ENCODE data around the gene ZDHHC9.

The ZDHHC9 gene

DNA sequence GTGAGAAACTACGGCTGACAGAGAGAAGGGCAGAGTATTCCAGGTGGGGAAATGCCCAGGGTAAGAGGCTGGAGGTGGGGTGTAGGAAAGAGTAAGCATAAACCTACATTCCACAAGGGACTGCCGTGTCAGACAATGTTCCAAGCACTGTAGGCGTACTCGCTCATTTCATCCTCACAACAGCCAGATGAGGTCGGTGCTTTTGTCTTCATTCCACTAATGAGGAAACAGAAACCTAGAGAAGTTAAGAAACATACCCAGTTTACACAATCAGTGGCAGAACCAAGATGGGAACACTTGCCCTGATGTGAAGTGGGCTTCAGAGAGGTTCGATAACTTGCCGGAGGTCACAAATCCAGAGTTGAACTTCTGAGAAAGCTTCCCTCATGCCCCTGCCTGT, 59.3 kb downstream of the ZDHHC9 start:
- DNase-seq, result no peak

DNA sequence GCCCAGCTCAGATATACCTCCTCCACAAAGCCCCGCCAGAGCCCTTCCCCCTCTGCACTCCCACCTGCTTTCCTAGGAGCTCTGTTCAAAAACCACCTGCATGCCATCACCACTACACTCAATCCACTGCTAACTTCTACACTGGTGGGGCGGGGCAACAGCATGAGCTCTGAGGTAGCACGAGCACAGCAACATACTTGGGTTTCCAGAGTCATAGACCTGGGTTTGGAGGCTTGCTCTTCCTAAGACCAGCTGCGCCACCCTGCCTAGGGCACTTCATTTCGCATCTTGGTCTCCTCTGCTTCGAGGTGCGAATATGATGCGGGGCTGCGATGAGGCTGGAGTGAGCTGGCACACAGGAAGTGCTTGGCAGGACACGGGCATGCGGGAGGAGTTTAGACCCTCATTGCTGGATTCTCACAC, 60.4 kb downstream of the ZDHHC9 start:
- no peak for DNase-seq

DNA sequence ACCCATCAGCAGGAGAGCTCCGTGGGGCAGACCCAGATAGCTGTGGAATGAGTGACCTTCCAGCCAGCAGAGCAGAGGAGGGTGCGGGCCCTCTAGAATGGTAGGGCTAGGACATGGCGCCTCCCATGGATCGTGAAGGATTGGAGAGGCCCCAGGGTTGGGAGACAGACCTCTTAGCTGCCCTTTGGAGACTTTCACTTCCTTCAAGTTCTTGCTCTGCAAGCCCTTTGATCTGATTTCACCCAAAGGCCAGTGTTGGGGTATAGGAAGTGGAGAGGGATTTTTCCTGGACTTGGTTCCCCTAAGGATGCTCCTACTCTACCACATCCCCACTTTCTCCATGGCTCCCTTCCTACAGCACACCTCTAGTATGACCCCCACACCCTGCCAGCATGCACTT, 61.0 kb downstream of the ZDHHC9 start:
- no peak for DNase-seq

DNA sequence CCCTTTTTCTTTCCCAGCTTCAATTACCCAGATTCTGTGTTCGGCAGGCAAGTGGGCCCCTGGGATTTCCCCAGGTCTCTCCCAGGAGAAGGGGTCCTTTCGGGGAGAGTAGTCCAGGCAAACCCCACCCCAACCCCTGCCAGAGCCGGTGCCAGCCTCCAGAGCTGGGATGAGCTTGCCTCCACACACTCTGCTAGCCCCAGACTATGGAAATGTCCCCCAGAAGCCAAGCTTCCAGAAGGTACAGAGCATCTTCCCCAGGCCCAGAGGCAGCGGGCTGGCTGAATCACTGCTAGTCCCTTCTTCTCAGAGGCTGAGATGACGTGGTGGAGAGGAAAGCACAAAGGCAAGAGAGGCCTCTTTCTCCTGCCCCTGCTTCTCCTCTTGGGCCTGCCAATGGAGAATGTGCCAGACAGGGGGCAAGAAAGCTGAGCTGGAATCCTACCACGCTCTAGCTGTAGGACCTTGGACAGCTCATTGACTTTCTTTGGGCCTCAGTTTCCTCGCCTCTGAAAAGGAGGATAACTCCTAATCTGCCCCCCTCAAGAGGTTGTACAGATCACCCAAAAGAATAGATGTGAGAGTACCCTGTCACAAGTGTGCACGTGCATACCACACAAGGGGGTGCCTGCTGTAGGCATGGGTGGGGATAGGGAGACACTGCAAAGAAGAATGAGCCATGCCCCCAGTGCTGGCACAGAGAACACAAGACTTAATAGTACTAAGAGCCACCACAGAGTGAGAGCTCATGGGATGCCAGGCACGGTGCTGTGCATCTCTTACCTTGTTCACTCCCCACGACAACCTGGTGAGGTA, 61.8 kb downstream of the ZDHHC9 start:
- DNase-seq, result no peak

DNA sequence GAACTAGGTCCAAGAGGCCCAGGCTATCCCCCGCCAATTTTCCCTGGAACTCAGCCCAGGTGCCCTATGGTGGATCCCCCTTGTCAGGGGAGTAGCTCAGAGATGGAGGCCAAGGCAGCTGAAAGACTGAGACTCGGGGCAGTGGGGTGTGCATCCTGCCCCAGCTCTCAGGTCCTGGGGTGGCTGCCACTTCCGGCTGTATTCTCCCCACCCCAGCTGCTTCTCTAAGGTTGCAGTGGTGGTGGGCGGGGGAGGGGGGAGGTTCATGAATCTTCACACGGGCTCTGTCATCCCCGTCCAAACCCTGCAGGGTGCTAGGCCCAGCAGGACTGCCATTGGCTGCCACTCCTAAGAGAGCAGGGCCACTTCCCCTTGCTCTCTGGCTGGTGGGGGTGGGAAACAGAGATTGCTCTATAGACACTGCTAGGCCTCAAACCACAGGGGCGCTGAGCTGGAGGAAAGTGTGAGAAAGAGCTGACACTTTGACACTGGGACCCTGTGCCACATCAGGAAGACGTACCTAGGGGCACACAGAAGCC, 62.5 kb downstream of the ZDHHC9 start:
- DNase-seq, result no peak

DNA sequence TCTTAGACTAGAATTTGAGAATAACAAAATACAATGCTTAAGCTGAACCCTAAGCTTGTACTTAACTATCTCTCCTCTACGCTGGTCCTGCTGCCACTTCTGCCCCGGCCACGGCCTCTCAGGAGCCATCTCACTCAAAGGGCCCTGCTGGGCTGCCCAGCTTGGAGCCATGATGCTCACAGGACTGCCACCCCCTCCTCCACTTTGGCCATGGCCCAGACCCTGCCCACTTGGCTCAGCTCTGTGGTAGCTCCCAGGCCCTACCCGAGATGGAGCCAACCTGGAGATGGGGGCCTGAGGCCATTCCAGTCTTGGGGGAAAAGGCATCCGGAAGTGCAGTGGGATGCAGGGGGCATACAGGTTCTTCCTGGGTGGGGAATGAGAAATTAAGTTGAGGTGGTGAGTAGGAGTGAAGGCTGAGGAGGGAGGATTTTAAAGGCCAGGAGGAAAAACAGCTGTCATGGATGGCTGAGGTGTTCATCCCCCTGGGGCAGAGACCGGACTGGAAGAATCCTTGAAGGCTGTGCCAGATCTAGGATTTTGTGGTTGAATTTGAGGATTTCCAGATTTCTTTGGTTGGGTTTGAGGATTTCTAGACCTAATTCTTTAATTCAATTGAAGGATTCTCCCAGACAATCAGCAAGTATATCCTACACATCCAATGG, 63.1 kb downstream of the ZDHHC9 start:
- DNase-seq, result no peak

DNA sequence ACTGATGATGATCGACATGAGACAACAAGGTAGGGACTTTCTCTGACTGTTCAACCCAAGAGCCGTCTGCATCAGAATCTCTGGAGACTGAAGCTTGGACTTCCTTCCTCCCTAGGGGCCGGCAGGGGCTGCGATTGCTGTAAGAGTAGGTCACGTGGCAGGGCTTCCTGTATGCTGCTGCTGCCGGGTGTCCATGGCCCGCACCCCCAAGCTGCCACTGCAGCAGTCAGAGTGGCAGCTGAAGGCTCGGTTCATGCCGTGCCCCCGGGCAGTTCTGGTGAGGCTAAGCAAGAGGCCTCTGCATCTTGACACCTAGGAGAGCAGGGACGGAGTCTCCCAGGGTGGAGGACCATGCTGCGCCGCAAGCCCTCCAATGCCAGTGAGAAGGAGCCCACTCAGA, 63.9 kb downstream of the ZDHHC9 start, which contains the start of gene SASH3:
Gene SASH3 (plus strand): TSS at position 203 of the 400 bp plus-strand sequence. CDS start 149 bp downstream, at position 352.
- DNase-seq, result no peak

DNA sequence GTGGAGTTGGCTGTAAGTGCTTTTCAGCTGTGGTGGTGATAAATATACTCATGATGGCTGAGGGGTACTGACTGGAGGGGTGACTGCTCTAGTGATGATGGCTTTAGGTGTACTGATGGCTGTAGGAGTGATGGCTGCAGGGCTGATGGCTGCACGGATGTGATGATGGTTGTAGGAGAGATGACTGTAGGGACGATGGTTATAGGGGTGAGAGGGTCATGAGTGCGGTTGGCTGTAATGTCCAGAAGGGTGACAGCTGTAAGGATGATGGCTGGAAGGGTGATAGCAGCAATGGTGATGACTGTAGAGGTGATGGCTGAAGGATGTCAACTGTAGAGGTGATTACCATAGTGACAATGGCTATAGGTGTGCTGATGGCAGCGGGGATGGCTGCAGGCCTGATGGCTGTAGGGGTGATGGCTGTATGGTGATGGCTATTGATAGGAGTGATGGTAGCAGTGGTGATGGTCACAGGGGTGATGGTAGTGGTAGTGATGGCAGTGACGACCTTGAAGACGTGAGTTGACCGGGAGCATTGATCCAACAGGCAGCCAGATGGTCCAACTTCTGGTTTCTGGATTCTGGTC, 64.5 kb downstream of the ZDHHC9 start:
- DNase-seq, result no peak

DNA sequence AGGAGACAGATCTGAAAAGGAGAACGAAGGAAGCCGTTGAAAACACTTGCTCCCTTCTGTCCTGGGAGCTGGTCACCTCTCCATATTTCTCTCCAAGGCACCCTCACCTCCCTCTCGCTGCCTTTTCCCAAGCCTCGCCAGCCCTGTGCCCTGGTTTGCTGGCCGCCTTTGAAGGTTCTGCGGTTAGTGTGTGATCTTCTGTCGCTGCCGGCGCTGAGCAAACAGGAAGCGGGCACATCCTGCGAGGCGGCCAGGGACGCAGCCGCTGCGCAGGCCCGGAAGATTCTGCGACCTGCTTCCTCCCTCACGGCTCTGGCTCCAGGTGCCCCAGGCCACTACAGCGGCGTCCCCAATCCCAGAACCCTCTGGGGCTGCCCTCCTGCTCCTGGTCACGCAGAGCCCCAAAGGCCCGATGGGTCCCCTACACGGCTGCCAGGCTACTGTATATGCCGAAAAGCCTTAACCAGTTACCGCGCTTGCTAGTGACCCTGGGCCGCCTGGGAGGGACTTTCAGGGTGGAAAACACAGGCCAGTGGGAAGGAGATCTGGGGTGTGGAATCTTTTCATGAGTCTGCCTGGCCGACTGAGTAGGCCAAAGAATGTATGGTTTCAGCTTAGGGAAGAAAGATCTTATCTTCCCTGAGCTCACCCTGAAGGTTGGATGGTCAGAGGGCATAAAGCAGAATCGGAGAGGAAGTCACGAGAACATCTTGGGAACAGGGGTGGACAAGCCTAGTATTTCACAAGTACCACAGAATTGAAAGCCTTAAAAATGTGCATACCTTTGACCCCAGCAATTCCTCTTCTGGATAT, 66.3 kb downstream of the ZDHHC9 start:
- DNase-seq, result no peak

DNA sequence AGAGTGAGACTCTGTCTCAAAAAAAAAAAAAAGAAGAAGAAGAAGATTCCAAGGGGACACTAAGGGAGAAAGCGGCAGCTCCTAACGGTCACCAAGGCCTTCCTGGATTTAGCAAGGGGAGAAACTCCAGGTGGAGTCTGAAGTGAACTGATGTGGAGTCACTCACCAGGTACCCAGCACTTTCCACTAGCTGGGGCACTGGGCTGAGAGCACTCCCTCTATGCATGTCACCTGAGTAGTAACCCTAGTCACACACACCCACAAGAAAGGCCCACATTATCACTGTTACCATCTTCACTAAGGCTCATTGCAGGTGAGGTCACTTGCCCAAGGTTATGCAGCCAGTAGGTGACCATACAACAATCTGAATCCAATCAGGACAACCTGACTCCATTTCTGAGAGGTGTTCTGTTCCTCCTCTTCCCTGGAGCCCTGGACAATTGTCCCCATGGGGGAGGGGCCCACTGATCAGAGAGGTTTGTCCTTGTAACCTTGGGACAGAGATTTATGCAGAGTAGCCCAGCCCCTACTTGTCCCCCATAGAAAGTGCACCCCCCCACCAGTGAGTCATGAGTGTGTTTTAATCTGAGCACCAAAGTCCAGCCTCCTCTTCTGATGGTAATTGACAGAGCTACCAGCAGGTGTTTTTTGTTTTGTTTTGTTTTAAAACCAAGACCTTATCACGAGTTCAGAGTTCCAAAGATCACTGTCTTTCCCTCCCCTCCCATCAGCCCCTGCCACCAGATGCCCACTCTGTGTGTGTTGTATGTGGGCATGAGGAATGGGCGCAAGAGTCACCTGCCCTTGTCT, 69.8 kb downstream of the ZDHHC9 start:
- no peak for DNase-seq

DNA sequence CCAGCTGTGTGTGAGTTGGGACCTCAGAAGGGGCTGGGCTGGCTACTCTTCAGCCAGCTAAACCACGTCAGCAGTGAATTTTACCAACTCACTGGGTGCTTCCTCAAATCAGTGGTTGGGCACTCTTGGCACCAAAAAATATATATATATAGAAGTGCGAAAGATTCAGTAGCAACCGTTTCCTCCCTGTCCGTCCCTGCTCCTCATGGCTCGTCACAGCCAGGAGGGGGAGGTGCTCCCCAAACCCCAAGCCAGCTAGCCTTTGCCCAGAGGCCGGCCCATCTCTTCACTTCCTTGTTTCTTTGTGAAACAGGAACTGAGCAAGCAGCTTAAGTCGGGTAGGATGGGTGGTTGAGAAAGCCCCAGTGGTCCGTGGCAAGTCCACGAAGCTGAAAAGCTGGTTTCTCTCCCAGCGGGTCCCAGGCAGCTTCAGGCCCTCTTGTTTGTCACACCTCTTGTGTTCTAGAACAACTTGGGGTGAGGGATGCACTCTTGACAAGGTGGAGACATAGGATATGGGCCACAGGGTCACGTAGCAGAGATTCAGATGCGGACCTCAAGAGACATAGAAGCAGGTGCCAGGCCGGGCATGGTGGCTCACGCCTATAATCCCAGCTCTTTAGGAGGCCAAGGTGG, 70.8 kb downstream of the ZDHHC9 start:
- DNase-seq, result no peak

DNA sequence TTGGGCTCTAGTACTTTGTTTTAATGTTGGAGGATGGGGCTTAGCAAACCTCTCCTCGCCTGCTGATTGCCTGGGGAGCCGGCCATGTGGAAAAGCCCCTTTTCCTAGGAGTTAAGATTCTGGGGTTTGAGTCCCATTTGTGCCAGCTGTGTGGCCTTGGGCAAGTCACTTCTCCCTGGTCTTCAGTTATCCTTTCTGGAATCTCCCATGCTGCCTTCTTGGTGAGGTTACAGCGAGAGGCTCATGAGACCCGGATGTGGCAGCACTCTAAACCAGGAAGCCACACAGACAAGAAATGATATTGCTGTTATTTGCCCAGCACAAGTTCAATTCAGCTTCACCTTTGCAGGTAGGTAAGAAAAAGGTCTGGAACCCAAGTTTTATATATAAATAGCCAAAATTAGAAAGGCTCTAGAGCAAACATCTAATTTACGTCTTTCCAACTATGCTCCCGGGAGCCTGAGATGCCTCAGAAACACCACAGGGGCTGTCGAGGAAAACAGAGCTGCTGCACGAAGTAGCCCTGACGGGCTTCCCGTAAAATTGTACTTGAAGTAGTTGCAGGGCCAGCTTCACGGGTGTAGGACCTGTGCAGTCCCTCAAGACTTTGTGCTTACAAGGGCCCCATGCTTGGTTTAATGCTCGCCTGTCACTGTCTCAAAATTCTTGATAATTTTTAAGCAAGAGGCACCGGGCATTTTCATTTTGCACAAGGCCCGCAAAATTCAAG, 72.3 kb downstream of the ZDHHC9 start:
- no peak for DNase-seq

DNA sequence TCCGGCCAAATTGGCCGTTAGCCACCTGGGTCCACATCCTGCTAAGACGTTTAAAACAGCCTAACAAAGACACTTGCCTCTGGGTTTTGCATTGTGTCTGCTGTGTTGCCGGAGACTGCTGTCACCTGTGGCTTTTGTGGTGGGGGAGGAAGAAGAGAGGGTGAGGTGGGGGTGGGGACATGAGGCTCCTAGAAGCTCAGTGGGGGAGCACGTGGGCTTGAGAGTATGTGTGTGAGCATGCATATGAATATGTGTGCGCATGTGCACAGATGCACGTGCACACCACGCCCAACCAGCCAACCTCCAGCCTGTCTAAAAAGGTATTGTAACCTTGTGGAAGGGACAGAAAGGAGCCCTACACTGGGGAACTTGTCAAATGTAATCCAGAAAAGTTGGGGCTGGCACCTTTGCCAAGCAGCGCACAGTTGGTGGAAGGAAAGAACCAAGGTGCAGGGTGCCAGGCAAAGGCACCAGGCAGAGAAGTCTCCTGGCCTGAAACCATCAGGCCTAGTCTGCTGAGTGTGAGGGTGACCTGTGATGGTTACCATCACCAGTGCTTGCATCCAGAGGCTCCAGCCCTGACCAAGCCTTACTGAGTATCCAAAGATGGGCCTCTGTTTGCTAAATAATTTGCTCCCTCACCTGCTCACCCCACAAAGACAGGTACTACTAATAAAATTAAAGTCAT, 74.1 kb downstream of the ZDHHC9 start:
- no peak for DNase-seq

DNA sequence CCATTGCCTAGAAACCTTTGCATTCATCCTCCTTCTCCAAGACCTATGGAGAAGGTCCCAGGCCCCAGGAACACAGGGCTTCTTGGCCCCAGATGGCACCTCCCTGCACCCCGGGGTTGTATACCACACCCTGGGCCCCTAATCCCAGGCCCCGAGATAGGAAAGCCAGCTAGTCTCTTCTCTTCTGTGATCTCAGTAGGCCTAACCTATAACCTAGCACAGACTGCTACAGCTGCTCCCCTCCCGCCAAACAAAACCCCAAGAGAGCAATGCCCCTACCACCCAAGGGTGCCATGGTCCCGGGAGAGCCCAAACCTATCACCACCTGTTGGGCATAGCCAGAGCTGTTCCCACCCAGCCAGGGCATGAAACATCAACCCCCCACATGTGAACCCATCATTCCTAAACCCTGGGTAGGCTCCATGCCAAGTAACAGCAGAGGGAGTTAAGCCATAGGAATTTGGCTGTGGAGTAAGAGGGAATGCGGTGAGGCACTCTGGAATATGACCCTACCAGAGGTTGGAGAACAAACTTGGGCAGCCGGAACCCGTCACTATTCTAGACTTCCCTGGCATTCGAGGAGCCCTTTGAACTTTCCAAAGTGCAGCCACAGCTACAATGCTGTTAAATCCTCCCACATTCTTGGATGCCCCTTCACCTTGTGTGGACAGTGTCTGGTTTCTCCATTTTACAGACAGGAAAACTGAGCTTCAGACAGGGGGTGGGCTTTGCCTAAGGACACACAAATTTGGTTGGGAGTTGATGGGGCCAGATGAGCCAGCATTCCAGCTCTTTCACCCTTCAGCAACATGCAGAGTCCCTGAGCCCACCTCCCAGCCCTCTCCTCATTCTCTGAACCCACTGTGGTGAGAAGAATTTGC, 74.9 kb downstream of the ZDHHC9 start:
- DNase-seq, result no peak

DNA sequence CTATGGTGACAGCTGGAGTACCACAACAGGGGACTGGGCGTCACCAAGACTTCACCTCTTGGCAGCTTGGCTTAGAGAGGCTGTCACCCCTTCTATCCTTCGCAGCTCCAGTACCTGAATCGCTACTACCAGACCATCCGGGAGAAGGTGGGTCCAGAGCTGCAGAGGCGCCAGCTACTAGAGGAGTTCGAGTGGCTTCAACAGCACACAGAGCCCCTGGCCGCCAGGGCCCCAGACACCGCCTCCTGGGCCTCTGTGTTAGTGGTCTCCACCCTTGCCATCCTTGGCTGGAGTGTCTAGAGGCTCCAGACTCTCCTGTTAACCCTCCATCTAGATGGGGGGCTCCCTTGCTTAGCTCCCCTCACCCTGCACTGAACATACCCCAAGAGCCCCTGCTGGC, 75.5 kb downstream of the ZDHHC9 start:
- no peak for DNase-seq

DNA sequence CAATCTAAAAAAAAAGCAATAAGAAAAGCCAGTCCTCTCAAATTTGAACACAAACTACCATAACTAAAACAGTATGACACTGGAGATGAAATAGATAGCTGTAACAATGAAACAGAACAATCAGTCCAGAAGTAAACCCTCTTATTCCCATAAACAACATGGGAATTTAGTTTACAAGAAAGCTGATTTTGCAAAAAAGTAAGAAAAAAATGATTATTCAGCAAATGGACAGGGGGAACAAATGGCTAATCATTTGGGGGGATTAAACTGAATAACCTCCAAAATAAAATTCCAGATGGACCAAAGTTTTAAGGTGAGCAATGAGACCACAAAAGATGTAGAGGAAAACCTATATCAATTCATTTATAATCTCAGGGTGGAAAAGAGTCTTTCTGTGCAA, 80.0 kb downstream of the ZDHHC9 start:
- no peak for DNase-seq

DNA sequence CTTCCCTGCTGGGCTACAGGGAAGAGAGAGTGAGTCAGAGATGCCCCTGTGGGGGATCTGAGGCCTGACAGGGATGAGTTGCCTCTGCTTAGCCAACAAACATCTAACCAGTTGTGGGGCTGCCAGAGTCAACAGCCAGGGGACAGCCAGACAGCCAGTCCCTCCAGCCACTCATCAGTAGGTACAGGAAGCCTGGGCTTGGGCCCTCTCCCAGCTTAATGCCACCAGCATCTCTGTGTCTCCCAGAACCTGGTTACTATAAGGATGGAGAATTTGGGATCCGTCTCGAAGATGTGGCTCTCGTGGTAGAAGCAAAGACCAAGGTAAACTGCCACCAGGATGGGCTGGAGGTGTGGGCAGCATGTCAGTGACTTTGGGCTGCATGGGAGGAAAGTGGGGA, 81.2 kb downstream of the ZDHHC9 start:
- no peak for DNase-seq

DNA sequence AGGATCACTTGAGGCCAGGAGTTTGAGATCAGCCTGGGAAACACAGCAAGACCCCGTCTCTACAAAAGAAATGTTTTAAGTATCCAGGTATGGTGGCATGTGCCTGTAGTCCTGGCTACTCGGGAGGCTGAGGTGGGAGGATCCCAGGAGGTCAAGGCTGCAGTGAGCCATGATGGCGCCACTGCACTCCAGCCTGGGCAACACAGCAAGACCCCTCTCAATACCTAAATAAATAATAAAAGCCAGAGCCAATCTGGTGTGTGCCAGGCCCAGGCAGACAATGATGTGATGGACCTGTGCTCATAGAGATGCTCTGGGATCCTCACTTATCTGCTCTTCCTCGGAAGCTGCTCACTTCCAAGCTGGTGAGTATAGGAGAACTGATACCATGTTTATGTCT, 82.1 kb downstream of the ZDHHC9 start:
- DNase-seq, result no peak

DNA sequence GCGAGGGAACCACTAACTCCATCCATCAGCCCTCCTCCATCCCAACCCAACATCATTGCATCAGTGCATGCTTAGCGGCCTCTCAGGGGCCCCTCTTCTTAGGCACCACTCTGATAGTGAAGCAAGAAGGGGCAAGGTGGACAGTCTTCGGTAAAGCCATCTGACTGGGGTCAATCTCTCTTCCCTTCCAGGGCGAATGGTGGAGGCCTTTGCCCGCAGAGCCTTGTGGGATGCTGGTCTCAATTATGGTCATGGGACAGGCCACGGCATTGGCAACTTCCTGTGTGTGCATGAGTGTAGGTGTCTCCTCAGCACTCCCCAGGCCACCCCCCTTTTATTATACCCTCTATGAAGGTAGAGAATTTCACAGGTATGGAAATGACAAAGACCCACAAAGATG, 82.7 kb downstream of the ZDHHC9 start:
- DNase-seq, result no peak
